ENCODE data around the gene PTPRG. TPM values are rescaled to one million over a fixed set of nuclear protein-coding genes. Genes with fewer than 3 reads are reported as not detected.

Gene PTPRG
- polyA plus RNA-seq, 1 donor (not counting 4 experiments of a cell fraction or from before 2014, with no cell fraction given): 12.1 TPM

- Histone ChIP-seq H3K4me1 (ENCODE audit: control insufficient read depth, extremely low read depth, insufficient read depth, low read length) (no peaks in the 10 kb centered on the region), H4K20me1 (ENCODE audit: control insufficient read depth, extremely low read depth, insufficient read depth, low read length) (no peaks in the 10 kb centered on the region), H3K4me3 (ENCODE audit: control insufficient read depth in 2 of 3, extremely low read depth in 1 of 3, insufficient read depth in 2 of 3, low read depth in 1 of 3, low read length in 3 of 3) (no peak overlapping the region), H3K9ac (ENCODE audit: control insufficient read depth, extremely low read depth, insufficient read depth, low read length) (no peak overlapping the region), H3K4me2 (ENCODE audit: control insufficient read depth, extremely low read depth, insufficient read depth, low read depth, low read length) (no peak overlapping the region), H3K27ac (ENCODE audit: control insufficient read depth, insufficient read depth, low read length) (no peak overlapping the region), H2AFZ (ENCODE audit: control insufficient read depth, low read length) (no peak overlapping the region), H3K9me1 (ENCODE audit: control insufficient read depth, extremely low read depth, insufficient read depth, low read length) (peaks cover under 1% of the 10 kb centered on the region), H3K27me3 (ENCODE audit: control insufficient read depth, extremely low read depth, insufficient read depth, low read length) (no peaks in the 10 kb centered on the region), H3K79me2 (ENCODE audit: control insufficient read depth, insufficient read depth, low read length) (peaks cover 3% of the 10 kb centered on the region), H3K36me3 (ENCODE audit: control insufficient read depth in 2 of 2, extremely low read depth in 1 of 2, insufficient read depth in 2 of 2, low read length in 2 of 2) (no peaks in the 10 kb centered on the region), H3K9me3 (ENCODE audit: control insufficient read depth, low read depth, low read length) (no peaks in the 10 kb centered on the region)
- FAIRE-seq (no peak), DNase-seq (ENCODE audit: low read depth, low spot score) (no peak)
- TF ChIP-seq CTCF (optimal IDR thresholded peaks at IDR 0.05 in 1 of 3, IDR thresholded peaks at IDR 0.05 in 1 of 3, conservative IDR thresholded peaks at IDR 0.05 in 1 of 3; ENCODE audit: extremely low read depth in 1 of 3, insufficient read depth in 2 of 3, low read length in 3 of 3) (no peak), EZH2 (IDR thresholded peaks at IDR 0.05; ENCODE audit: low read length) (no peak)
- dilution Hi-C loops (cut with MboI; ENCODE audit: extremely low pct_ligation_motif_present, low sequenced_read_pairs): no loop called here
Observed at GRCh38 chr3:61832375-61833229, 271.2 kb downstream of the PTPRG start.

- H3K36me3 ChIP-seq (ENCODE audit: control insufficient read depth in 2 of 2, extremely low read depth in 1 of 2, insufficient read depth in 2 of 2, low read length in 2 of 2): no peaks in the 10 kb centered on the region
- dilution Hi-C loops (cut with MboI; ENCODE audit: extremely low pct_ligation_motif_present, low sequenced_read_pairs): no loop called here
- no peak overlapping the region for H3K4me2 ChIP-seq (ENCODE audit: control insufficient read depth, extremely low read depth, insufficient read depth, low read depth, low read length)
- no peaks in the 10 kb centered on the region for H3K27me3 ChIP-seq (ENCODE audit: control insufficient read depth, extremely low read depth, insufficient read depth, low read length)
- no peaks in the 10 kb centered on the region for H4K20me1 ChIP-seq (ENCODE audit: control insufficient read depth, extremely low read depth, insufficient read depth, low read length)
- H3K4me3 ChIP-seq (ENCODE audit: control insufficient read depth in 2 of 3, extremely low read depth in 1 of 3, insufficient read depth in 2 of 3, low read depth in 1 of 3, low read length in 3 of 3): no peak overlapping the region
- H3K79me2 ChIP-seq (ENCODE audit: control insufficient read depth, insufficient read depth, low read length): no peaks in the 10 kb centered on the region
- H3K9ac ChIP-seq (ENCODE audit: control insufficient read depth, extremely low read depth, insufficient read depth, low read length): no peak overlapping the region
- peaks cover 2% of the 10 kb centered on the region for H3K9me1 ChIP-seq (ENCODE audit: control insufficient read depth, extremely low read depth, insufficient read depth, low read length)
- H3K4me1 ChIP-seq (ENCODE audit: control insufficient read depth, extremely low read depth, insufficient read depth, low read length): no peaks in the 10 kb centered on the region
- TF ChIP-seq CTCF (optimal IDR thresholded peaks at IDR 0.05 in 1 of 3, IDR thresholded peaks at IDR 0.05 in 1 of 3, conservative IDR thresholded peaks at IDR 0.05 in 1 of 3; ENCODE audit: extremely low read depth in 1 of 3, insufficient read depth in 2 of 3, low read length in 3 of 3) (no peak), EZH2 (IDR thresholded peaks at IDR 0.05; ENCODE audit: low read length) (no peak)
- DNase-seq (ENCODE audit: low read depth, low spot score) (no peak), FAIRE-seq (no peak)
- no peak overlapping the region for H3K27ac ChIP-seq (ENCODE audit: control insufficient read depth, insufficient read depth, low read length)
- H3K9me3 ChIP-seq (ENCODE audit: control insufficient read depth, low read depth, low read length): no peaks in the 10 kb centered on the region
- no peak overlapping the region for H2AFZ ChIP-seq (ENCODE audit: control insufficient read depth, low read length)
Observed at GRCh38 chr3:61839256-61839655, 277.9 kb downstream of the PTPRG start.

Data from keratinocyte (primary cell).